RWPE2 (cell line): Measurements from ENCODE around the gene CMC1.

Source experiments
- ATAC-seq: fragments of 200-7000 bp; cut with Tn5 transposase; 3 replicates; pipeline ENCODE4 v1.9.1; 2021; ENCODE audit warnings: low read depth
- DNase-seq: peaks from one replicate; pipeline ENCODE4 v3.0.0-alpha.2; 2020; ENCODE audit warnings: low spot score
- H3K27ac ChIP-seq: fragments of 450-650 bp; 2 replicates; pipeline ENCODE4 v1.5.1; 2017; ENCODE audit warnings: mild to moderate bottlenecking; ENCODE audit not compliant: poor library complexity, severe bottlenecking
- H3K27me3 ChIP-seq: fragments of 250-450 bp; sonication (Bioruptor Pico); 2 replicates; pipeline ENCODE4 v1.5.1; 2021; ENCODE audit warnings: mild to moderate bottlenecking, moderate library complexity; ENCODE audit not compliant: insufficient read depth, poor library complexity, severe bottlenecking
- H3K36me3 ChIP-seq: fragments of 250-450 bp; sonication (Bioruptor Pico); 2 replicates; pipeline ENCODE4 v1.5.1; 2020; ENCODE audit warnings: low read depth, mild to moderate bottlenecking, moderate library complexity
- H3K4me1 ChIP-seq: fragments of 250-450 bp; sonication (Bioruptor Pico); 2 replicates; pipeline ENCODE4 v1.5.1; 2021; ENCODE audit warnings: mild to moderate bottlenecking, moderate library complexity; ENCODE audit not compliant: insufficient read depth, poor library complexity, severe bottlenecking
- H3K4me3 ChIP-seq: fragments of 250-450 bp; sonication (Bioruptor Pico); 2 replicates; pipeline ENCODE4 v1.5.1; 2021; ENCODE audit warnings: mild to moderate bottlenecking, moderate library complexity; ENCODE audit not compliant: severe bottlenecking
- H3K9me3 ChIP-seq: fragments of 250-450 bp; sonication (Bioruptor Pico); 2 replicates; pipeline ENCODE4 v1.5.1; 2021; ENCODE audit warnings: mild to moderate bottlenecking, moderate library complexity; ENCODE audit not compliant: severe bottlenecking
- TF ChIP-seq, protein P1 (sequence below): fragments of 450-650 bp; IDR thresholded peaks from one replicate; pipeline ENCODE4 v1.5.1; 2017; ENCODE audit warnings: mild to moderate bottlenecking, moderate library complexity; ENCODE audit not compliant: poor library complexity, severe bottlenecking

The CMC1 gene

GRCh38 chr3:28253040-28253715, 11.8 kb downstream of the CMC1 start:
- no peak for ATAC-seq
- H3K27me3 ChIP-seq, result no peaks in the 10 kb centered on the region
- no peak overlapping the region for H3K4me3 ChIP-seq
- H3K36me3 ChIP-seq, result no peaks in the 10 kb centered on the region; the same call in 1 of the 2 replicates
- TF ChIP-seq, protein P1, sequence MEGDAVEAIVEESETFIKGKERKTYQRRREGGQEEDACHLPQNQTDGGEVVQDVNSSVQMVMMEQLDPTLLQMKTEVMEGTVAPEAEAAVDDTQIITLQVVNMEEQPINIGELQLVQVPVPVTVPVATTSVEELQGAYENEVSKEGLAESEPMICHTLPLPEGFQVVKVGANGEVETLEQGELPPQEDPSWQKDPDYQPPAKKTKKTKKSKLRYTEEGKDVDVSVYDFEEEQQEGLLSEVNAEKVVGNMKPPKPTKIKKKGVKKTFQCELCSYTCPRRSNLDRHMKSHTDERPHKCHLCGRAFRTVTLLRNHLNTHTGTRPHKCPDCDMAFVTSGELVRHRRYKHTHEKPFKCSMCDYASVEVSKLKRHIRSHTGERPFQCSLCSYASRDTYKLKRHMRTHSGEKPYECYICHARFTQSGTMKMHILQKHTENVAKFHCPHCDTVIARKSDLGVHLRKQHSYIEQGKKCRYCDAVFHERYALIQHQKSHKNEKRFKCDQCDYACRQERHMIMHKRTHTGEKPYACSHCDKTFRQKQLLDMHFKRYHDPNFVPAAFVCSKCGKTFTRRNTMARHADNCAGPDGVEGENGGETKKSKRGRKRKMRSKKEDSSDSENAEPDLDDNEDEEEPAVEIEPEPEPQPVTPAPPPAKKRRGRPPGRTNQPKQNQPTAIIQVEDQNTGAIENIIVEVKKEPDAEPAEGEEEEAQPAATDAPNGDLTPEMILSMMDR, result no peak
- H3K27ac ChIP-seq, result no peak overlapping the region
- DNase-seq, result no peak
- H3K4me1 ChIP-seq, result no peaks in the 10 kb centered on the region
- no peaks in the 10 kb centered on the region for H3K9me3 ChIP-seq

DNA sequence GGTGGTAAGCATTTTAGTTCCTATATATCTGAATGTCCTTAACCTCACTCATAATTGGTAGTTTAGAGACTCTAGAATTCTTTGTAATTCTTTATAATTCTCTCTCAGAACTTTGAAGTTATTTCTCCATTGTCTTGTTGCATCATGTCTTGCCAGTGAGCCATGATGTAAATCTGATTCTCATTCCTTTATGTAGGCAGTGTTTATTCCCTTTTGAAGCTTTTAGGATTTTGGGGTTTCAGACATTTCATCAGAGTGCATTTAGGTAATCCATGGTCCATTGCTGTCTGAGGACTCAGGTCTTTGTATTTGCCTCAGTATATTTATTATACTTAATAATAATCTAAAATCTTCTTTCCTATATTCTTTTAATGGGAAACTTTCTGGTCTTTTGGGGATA, 20.6 kb downstream of the CMC1 start:
- Histone ChIP-seq H3K4me3 (no peak overlapping the region), H3K27me3 (no peaks in the 10 kb centered on the region), H3K4me1 (no peaks in the 10 kb centered on the region), H3K9me3 (no peaks in the 10 kb centered on the region), H3K36me3 (peaks cover 20% of the 10 kb centered on the region), H3K27ac (no peak overlapping the region)
- TF ChIP-seq, protein P1, result no peak
- DNase-seq (no peak), ATAC-seq (no peak)

- Histone ChIP-seq H3K4me1 (no peaks in the 10 kb centered on the region), H3K27ac (no peak overlapping the region), H3K27me3 (no peaks in the 10 kb centered on the region), H3K9me3 (no peaks in the 10 kb centered on the region), H3K4me3 (no peak overlapping the region), H3K36me3 (peaks cover 22% of the 10 kb centered on the region)
- DNase-seq, result no peak
- TF ChIP-seq, protein P1, result no peak
- no peak for ATAC-seq
Observed at GRCh38 chr3:28265641-28266040, 24.2 kb downstream of the CMC1 start.

DNA sequence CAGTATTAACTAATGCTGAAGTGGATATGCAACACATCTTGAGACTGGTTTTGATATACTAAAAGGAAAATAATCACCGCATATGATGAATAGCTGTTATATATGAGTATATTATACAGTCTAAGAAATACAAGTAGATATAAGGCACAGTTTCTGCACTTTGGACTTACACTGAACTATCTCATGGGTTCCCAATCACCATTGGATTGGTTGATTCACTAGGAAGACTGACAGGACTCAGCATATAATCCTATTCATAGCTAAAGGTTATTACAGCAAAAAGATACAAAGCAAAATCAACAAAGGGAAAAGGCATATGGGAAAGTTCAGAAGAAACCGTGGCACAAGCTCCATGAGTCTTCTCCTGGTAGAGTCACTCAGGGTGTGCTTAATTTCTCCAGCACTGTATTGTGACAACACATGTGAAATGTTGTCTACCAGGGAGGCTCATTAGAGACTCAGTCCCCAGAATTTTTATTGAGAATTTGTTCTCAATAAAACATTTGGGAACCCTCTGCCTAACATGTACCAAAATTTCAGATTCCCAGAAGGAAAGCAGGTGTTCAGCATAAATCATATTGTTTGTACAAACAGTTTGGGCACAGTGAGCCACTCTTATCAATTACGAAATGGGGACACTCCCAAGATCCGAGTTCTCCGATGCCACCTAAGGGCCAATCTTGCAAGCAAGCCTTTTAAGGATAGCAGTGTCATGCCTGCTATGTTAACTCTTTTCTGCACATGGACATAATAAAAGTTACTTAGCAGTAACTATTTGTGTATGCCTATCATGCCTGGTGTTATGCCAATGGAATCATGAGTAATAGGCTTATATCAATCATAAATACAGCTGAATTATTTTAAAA, 26.8 kb downstream of the CMC1 start:
- H3K4me3 ChIP-seq, result no peak overlapping the region
- no peaks in the 10 kb centered on the region for H3K4me1 ChIP-seq
- peaks cover 3% of the 10 kb centered on the region for H3K9me3 ChIP-seq
- DNase-seq (no peak), ATAC-seq (no peak)
- no peak overlapping the region for H3K27ac ChIP-seq
- H3K27me3 ChIP-seq, result no peaks in the 10 kb centered on the region
- TF ChIP-seq, protein P1, result no peak
- peaks cover 27% of the 10 kb centered on the region for H3K36me3 ChIP-seq
